Transverse colon (tissue), 4 donors: ENCODE results near the gene SMAP2.

ENCODE experiments used
- CTCF ChIP-seq, 5 experiments: fragments of 200-600 bp in 3 of 5; fragments of 450-650 bp in 2 of 5; sonication (generic) in 3 of 5; IDR thresholded peaks; 1 replicate in 2 of 5; 2 replicates in 3 of 5; pipeline ENCODE4 v1.5.1; 2016 to 2017; ENCODE audit warnings: antibody characterized with exemption in 5 of 5, inconsistent platforms in 3 of 5, mild to moderate bottlenecking in 2 of 5, moderate library complexity in 1 of 5
- EP300 ChIP-seq: sonication (generic); formaldehyde crosslinking; IDR thresholded peaks from one replicate; pipeline ENCODE4 v1.6.1; 2017; ENCODE audit warnings: antibody characterized with exemption, low read depth
- POLR2A ChIP-seq: fragments of 450-650 bp; IDR thresholded peaks from one replicate; pipeline ENCODE4 v1.6.1; 2016; ENCODE audit warnings: antibody characterized with exemption, mild to moderate bottlenecking, moderate library complexity
- POLR2AphosphoS5 ChIP-seq, 3 donors: sonication (generic); formaldehyde crosslinking; IDR thresholded peaks; one replicate each; pipeline ENCODE4 v1.6.1; 2016; ENCODE audit warnings: antibody characterized with exemption in 3 of 3

GRCh38 chr1:40337443-40337842 is 36.1 kb upstream of the SMAP2 start:
- no peak for TF ChIP-seq CTCF (IDR thresholded peaks at IDR 0.05)
- no peak for TF ChIP-seq POLR2A
- no peak for TF ChIP-seq POLR2AphosphoS5 (IDR thresholded peaks at IDR 0.05)
- TF ChIP-seq EP300: no peak
